NCI-H1048 (cell line): ENCODE data around the gene RB1.
"Not testable (repeated sequence)": the region's sequence is repeated elsewhere in the genome, so short reads cannot be mapped to it uniquely, and the experiment has no call there.

Experiments used
- DNase-seq: peaks from one replicate; lab custom pipeline; 2025; lab: John Stamatoyannopoulos, UW

RB1 gene

GRCh38 chr13:48297131-48297786 is 6.3 kb upstream of the RB1 start:
- no peak for DNase-seq

- no peak for DNase-seq
Observed at GRCh38 chr13:48299591-48299990, 4.0 kb upstream of the RB1 start.

- DNase-seq: no peak
Observed at GRCh38 chr13:48302871-48303358, 636 bp upstream of the RB1 start.

- DNase-seq: no peak
Observed at GRCh38 chr13:48304143-48304876, 759 bp downstream of the RB1 start.

GRCh38 chr13:48311223-48311622 is 7.7 kb downstream of the RB1 start:
- DNase-seq: no peak

GRCh38 chr13:48315969-48316650 is 12.6 kb downstream of the RB1 start:
- DNase-seq: no peak

GRCh38 chr13:48316826-48317510 is 13.4 kb downstream of the RB1 start:
- DNase-seq: no peak

- no peak for DNase-seq
Observed at GRCh38 chr13:48317511-48318376, 14.2 kb downstream of the RB1 start.

GRCh38 chr13:48318377-48318811 is 14.8 kb downstream of the RB1 start:
- DNase-seq: no peak

- DNase-seq: no peak
Observed at GRCh38 chr13:48318821-48319511, 15.4 kb downstream of the RB1 start.

- DNase-seq: no peak
Observed at GRCh38 chr13:48319531-48320398, 16.2 kb downstream of the RB1 start.

GRCh38 chr13:48320399-48320790 is 16.8 kb downstream of the RB1 start:
- DNase-seq: no peak

GRCh38 chr13:48320891-48321510 is 17.4 kb downstream of the RB1 start:
- DNase-seq: no peak

- DNase-seq: no peak
Observed at GRCh38 chr13:48322294-48322693, 18.7 kb downstream of the RB1 start.

GRCh38 chr13:48333976-48334375 is 30.4 kb downstream of the RB1 start:
- DNase-seq: no peak

- DNase-seq: no peak
Observed at GRCh38 chr13:48334534-48335127, 31.1 kb downstream of the RB1 start.

GRCh38 chr13:48339198-48339597 is 35.6 kb downstream of the RB1 start:
- DNase-seq: not testable (repeated sequence)

GRCh38 chr13:48344264-48344663 is 40.7 kb downstream of the RB1 start:
- DNase-seq: no peak

GRCh38 chr13:48346583-48346982 is 43.0 kb downstream of the RB1 start:
- DNase-seq: no peak
